ENCODE data around the gene ADM.

The ADM gene

DNA sequence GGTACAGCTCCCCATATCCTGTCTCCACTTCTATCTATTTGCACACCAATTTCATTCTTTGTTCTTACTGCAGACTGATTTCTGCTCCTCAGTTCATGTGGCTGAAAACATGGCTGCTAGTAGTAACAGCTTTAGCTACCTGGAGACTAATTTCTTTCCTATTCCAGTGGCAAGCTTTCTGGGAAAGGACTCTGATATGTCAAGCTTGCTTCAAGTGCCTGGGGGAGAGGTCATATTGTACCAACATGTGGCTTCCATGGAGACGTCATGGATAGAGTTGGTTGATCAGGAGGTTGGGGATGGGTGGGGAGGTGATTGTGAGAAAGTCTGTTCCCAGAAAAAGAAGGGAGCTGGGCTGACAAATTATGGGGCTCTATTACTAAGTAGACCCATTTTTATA, 44.9 kb downstream of the ADM start:
- H3K9me3 ChIP-seq (ENCODE audit: control insufficient read depth, low read length): no peaks in the 10 kb centered on the region
- H3K27me3 ChIP-seq (replicated peaks; ENCODE audit: control insufficient read depth, insufficient read depth, low read length): no peaks in the 10 kb centered on the region
- H3K4me3 ChIP-seq (ENCODE audit: low read length): no peak overlapping the region
- DNase-seq (ENCODE audit: low read depth): no peak
- peaks cover 60% of the 10 kb centered on the region for H3K4me1 ChIP-seq (ENCODE audit: control insufficient read depth, insufficient read depth, low read length)
- no peaks in the 10 kb centered on the region for H3K36me3 ChIP-seq (ENCODE audit: control insufficient read depth, insufficient read depth, low read length, severe bottlenecking)
- peak overlapping the region; percentile 59 for H3K9ac ChIP-seq (ENCODE audit: low read length)

DNA sequence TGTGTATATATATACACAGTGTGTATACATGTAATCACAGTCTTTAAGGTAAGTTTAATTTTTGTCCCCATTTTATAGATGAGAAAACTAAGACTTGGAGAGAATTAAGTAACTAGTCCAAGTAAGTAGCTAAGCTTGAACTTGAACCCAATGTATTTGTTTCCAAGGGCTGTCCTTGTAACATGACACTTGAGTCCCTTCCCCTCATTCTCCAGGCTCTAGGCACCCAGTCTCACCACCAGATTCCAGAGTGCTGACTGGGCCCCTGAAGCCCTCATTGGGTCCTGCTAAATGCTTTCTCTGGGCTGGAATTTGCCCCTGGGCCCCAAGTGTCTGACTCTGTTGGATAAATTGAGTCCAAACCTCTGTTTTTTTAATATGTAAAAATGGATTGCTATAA, 45.5 kb downstream of the ADM start:
- Histone ChIP-seq H3K9ac (ENCODE audit: low read length) (peak overlapping the region; percentile 77), H3K4me3 (ENCODE audit: low read length) (no peak overlapping the region), H3K27me3 (replicated peaks; ENCODE audit: control insufficient read depth, insufficient read depth, low read length) (no peaks in the 10 kb centered on the region), H3K36me3 (ENCODE audit: control insufficient read depth, insufficient read depth, low read length, severe bottlenecking) (no peaks in the 10 kb centered on the region), H3K4me1 (ENCODE audit: control insufficient read depth, insufficient read depth, low read length) (peaks cover 63% of the 10 kb centered on the region), H3K9me3 (ENCODE audit: control insufficient read depth, low read length) (no peaks in the 10 kb centered on the region)
- DNase-seq (ENCODE audit: low read depth): peak; percentile 58

DNA sequence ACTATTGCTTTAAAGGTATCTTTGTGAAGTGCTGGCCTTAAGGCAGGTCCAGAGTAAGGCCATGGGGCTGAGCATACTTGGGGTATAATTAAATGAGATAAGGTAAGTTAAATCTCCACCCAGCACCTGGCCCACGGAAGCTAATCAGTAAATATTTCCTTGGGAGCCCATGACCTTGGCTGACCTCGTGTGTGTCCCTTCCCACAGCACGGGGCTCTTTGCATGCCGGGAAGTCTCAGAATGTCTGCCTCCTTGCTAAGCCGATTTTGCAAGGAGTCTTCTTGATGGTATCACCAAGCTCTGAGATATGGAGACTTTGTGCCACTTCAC, 46.5 kb downstream of the ADM start:
- H3K36me3 ChIP-seq (ENCODE audit: control insufficient read depth, insufficient read depth, low read length, severe bottlenecking): no peaks in the 10 kb centered on the region
- peaks cover 74% of the 10 kb centered on the region for H3K4me1 ChIP-seq (ENCODE audit: control insufficient read depth, insufficient read depth, low read length)
- H3K9ac ChIP-seq (ENCODE audit: low read length): peak overlapping the region; percentile 77
- peak overlapping the region; percentile 14 for H3K4me3 ChIP-seq (ENCODE audit: low read length)
- H3K27me3 ChIP-seq (replicated peaks; ENCODE audit: control insufficient read depth, insufficient read depth, low read length): no peaks in the 10 kb centered on the region
- DNase-seq (ENCODE audit: low read depth): no peak
- H3K9me3 ChIP-seq (ENCODE audit: control insufficient read depth, low read length): no peaks in the 10 kb centered on the region

DNA sequence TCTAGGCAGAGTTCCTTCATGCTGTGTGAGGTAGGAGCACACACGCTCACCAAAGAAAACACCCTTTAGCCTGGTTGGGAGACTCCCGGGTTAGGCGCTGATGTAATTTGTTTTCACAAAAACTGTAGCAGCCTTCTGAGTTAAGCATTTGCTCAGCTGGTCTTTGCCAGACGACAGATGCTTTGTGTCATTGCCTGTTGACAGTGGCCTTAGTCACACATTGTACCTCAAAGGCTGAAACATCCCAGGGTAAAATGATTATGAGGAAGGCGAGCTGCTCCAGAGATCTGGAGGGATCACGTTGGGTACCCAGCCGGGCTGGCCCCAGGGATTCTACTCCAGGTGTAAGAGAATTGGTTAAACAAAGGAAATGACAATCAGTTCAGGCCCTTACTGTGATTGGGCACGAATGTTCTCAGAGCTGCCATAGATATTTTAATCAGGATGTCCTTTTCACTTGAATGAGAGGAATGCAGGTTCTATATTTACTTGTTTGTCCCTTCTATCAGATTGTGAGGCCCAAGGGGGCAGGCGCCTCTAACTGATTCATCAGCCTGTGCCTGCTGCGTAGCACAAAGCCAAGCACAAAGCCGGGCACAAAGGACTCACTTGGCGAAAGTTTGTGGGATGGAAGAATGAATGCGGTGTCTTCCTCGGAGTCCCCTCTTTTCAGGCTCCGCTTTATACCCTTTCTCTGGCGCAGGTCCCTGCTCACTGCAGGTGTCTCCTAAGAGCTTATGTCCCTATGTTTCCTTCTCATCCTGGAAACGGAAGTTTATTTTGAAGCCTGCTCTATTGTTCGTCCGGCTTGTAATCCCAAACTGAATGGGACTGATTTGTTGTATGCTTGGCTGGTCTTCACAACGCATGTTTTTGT, 47.1 kb downstream of the ADM start:
- H3K4me3 ChIP-seq (ENCODE audit: low read length): peak overlapping the region; percentile 14
- H3K36me3 ChIP-seq (ENCODE audit: control insufficient read depth, insufficient read depth, low read length, severe bottlenecking): no peaks in the 10 kb centered on the region
- no peaks in the 10 kb centered on the region for H3K9me3 ChIP-seq (ENCODE audit: control insufficient read depth, low read length)
- peak; percentile 86 for DNase-seq (ENCODE audit: low read depth)
- peak overlapping the region; percentile 77 for H3K9ac ChIP-seq (ENCODE audit: low read length)
- H3K27me3 ChIP-seq (replicated peaks; ENCODE audit: control insufficient read depth, insufficient read depth, low read length): no peaks in the 10 kb centered on the region
- H3K4me1 ChIP-seq (ENCODE audit: control insufficient read depth, insufficient read depth, low read length): peaks cover 78% of the 10 kb centered on the region

DNA sequence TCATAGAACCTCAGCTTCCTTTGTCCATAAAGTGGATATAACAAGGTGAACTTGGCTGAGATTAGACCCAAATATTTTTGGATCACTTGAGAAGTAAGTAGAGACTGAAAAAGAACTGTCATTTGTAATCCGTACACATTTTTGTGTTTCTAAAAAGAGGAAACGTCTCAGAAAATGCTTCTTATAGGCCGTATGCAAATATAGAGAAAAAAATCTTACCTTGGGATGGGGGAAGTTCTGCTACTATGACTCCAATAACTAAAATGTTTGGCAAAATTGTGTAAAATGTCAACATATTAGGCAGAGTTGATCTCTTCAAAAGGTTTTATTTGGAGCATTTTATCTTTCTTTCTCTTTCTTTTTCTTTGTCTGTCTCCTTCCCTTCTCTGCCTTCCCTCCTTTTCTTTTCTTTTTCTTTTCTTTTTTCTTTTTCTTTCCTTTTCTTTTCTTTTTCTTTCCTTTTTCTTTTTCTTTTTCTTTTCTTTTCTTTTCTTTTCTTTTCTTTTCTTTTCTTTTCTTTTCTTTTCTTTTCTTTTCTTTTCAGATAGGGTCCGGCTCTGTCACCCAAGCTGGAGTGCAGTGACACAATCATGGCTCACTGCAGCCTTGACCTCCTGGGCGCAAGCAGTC, 48.2 kb downstream of the ADM start:
- H3K27me3 ChIP-seq (replicated peaks; ENCODE audit: control insufficient read depth, insufficient read depth, low read length): no peaks in the 10 kb centered on the region
- H3K4me1 ChIP-seq (ENCODE audit: control insufficient read depth, insufficient read depth, low read length): peaks cover 82% of the 10 kb centered on the region
- H3K9me3 ChIP-seq (ENCODE audit: control insufficient read depth, low read length): no peaks in the 10 kb centered on the region
- DNase-seq (ENCODE audit: low read depth): no peak
- no peaks in the 10 kb centered on the region for H3K36me3 ChIP-seq (ENCODE audit: control insufficient read depth, insufficient read depth, low read length, severe bottlenecking)
- peak overlapping the region; percentile 13 for H3K9ac ChIP-seq (ENCODE audit: low read length)
- no peak overlapping the region for H3K4me3 ChIP-seq (ENCODE audit: low read length)

DNA sequence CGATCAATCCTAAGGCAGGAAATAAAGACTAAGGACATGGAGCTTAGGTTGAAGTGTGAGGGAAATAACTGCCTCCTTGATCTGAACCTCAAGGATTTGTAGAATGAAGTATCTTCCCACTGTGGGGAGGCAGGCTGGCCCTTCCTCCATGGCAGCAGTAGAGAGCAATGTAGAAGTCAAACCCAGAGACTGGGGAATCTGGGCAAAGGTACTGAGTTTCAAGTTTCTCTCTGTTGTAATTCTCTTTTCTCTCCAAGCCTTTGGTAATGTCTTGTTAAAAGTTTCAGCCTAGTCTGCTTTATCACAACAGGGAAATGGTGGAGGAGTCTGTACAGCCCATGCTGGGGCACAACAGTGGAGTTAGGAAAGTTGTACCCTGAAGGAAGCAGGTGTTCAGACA, 49.5 kb downstream of the ADM start:
- Histone ChIP-seq H3K27me3 (replicated peaks; ENCODE audit: control insufficient read depth, insufficient read depth, low read length) (no peaks in the 10 kb centered on the region), H3K9me3 (ENCODE audit: control insufficient read depth, low read length) (no peaks in the 10 kb centered on the region), H3K9ac (ENCODE audit: low read length) (peak overlapping the region; percentile 69), H3K36me3 (ENCODE audit: control insufficient read depth, insufficient read depth, low read length, severe bottlenecking) (no peaks in the 10 kb centered on the region), H3K4me3 (ENCODE audit: low read length) (no peak overlapping the region), H3K4me1 (ENCODE audit: control insufficient read depth, insufficient read depth, low read length) (peaks cover 70% of the 10 kb centered on the region)
- DNase-seq (ENCODE audit: low read depth): no peak

DNA sequence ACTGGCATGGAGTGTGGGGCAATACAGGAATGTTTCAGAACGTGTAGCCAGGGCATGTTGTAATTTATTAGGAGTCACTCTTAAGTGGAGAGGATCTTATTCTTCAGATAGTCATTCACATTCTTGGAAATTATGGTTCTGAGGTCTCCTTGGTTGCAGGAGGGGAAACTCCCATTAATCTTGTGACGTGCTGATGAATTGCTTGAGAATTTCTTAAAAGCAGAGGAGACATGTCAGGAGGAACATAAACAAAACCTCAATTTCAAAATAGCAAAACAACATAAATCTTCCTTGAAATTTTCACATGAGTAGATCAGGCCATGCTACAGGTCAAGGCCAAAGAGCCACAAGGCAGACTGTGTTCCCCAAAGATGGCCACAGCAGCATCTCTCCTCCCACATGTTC, 50.4 kb downstream of the ADM start:
- Histone ChIP-seq H3K27me3 (replicated peaks; ENCODE audit: control insufficient read depth, insufficient read depth, low read length) (no peaks in the 10 kb centered on the region), H3K9me3 (ENCODE audit: control insufficient read depth, low read length) (no peaks in the 10 kb centered on the region)
- DNase-seq (ENCODE audit: low read depth): peak; percentile 76

DNA sequence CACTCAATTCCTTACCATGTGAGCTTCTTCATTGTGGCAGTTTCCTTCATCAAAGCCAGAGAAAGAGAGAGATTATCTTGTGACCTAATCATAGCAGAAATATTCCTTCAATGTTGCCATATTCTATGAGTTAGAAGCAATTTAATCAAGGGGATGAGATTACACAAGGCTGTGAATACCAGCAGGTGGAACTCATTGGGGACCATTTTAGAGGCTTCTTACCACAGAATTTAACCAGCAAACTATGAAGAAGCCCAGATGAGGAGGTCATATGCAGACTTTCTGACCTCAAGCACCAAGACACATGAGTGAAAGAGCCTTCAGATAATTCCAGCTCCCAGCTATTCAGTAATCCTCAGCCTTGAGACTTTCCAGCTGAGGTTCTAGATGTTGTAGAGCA, 51.3 kb downstream of the ADM start:
- Histone ChIP-seq H3K9ac (ENCODE audit: low read length) (peak overlapping the region; percentile 48), H3K27me3 (replicated peaks; ENCODE audit: control insufficient read depth, insufficient read depth, low read length) (no peaks in the 10 kb centered on the region), H3K4me3 (ENCODE audit: low read length) (no peak overlapping the region), H3K4me1 (ENCODE audit: control insufficient read depth, insufficient read depth, low read length) (peaks cover 54% of the 10 kb centered on the region), H3K36me3 (ENCODE audit: control insufficient read depth, insufficient read depth, low read length, severe bottlenecking) (no peaks in the 10 kb centered on the region), H3K9me3 (ENCODE audit: control insufficient read depth, low read length) (no peaks in the 10 kb centered on the region)
- no peak for DNase-seq (ENCODE audit: low read depth)

More for the DNA sequence above, 50.4 kb downstream of the ADM start:
- no peaks in the 10 kb centered on the region for H3K36me3 ChIP-seq (ENCODE audit: control insufficient read depth, insufficient read depth, low read length, severe bottlenecking)
- H3K9ac ChIP-seq (ENCODE audit: low read length): peak overlapping the region; percentile 69
- H3K4me1 ChIP-seq (ENCODE audit: control insufficient read depth, insufficient read depth, low read length): peaks cover 63% of the 10 kb centered on the region
- no peak overlapping the region for H3K4me3 ChIP-seq (ENCODE audit: low read length)

Data from adipocyte (in vitro differentiated cells).